Naive thymus-derived CD8-positive, alpha-beta T cell (primary cell): ENCODE results near the gene PLXNA2. TPM values are rescaled to one million over a fixed set of nuclear protein-coding genes. Genes with fewer than 3 reads are reported as not detected.

Experiments
- ATAC-seq, 2 donors: fragments of 150-1000 bp; cut with Tn5 transposase in 1 of 2; sonication (Bioruptor Pico), chemical (Tn5 transposase) in 1 of 2; 1 replicate in 1 of 2; 2 replicates in 1 of 2; pipeline ENCODE4 v1.10.0; 2021; ENCODE audit warnings: mild to moderate bottlenecking in 2 of 2, moderate library complexity in 2 of 2
- POLR2A ChIA-PET: fragments of 350-600 bp; sonication (Branson Sonifier 250); formaldehyde crosslinking; loops from one replicate; lab custom pipeline; 2021; ENCODE audit warnings: antibody characterized with exemption; lab: Charles Lee
- DNase-seq, 10 donors: peaks; one replicate each; pipeline versions ENCODE4 v3.0.0 to v3.0.0-alpha.2; 2020 to 2022
- H3K27ac Mint-ChIP-seq, 10 donors: one replicate each; pipeline ENCODE4 v1.8.0; 2020 to 2022; ENCODE audit warnings: mild to moderate bottlenecking in 10 of 10, mixed read lengths in 10 of 10, moderate library complexity in 4 of 10, inconsistent platforms in 1 of 10
- H3K27me3 Mint-ChIP-seq, 5 donors: one replicate each; pipeline ENCODE4 v1.8.0; 2021 to 2022; ENCODE audit warnings: mixed read lengths in 5 of 5
- H3K36me3 Mint-ChIP-seq, 3 donors: one replicate each; pipeline ENCODE4 v1.8.0; 2020 to 2022; ENCODE audit warnings: mixed read lengths in 3 of 3, mild to moderate bottlenecking in 2 of 3, inconsistent platforms in 1 of 3
- H3K4me1 Mint-ChIP-seq, 4 donors: one replicate each; pipeline ENCODE4 v1.8.0; 2021 to 2022; ENCODE audit warnings: mixed read lengths in 4 of 4
- H3K4me3 Mint-ChIP-seq, 10 donors: one replicate each; pipeline ENCODE4 v1.8.0; 2020 to 2022; ENCODE audit warnings: mild to moderate bottlenecking in 10 of 10, mixed read lengths in 10 of 10, moderate library complexity in 6 of 10, inconsistent platforms in 1 of 10
- H3K9me3 Mint-ChIP-seq, 9 donors: one replicate each; pipeline ENCODE4 v1.8.0; 2020 to 2022; ENCODE audit warnings: mixed read lengths in 9 of 9, mild to moderate bottlenecking in 3 of 9, inconsistent platforms in 1 of 9, moderate library complexity in 1 of 9
- polyA plus RNA-seq, 3 donors: library from polyadenylated mRNA; unstranded; fragments of 300-500 nt; fragmentation: Illumina TruSeq; gene quantifications; one replicate each; pipeline ENCODE4 v1.2.3, GENCODE V29; 2021
- total RNA-seq, 8 experiments: library from RNA in 2 of 8; stranded (reverse) in 2 of 8; gene quantifications; one replicate each; pipeline ENCODE4 v1.2.3 and lab custom pipeline; 2021 to 2026

PLXNA2 gene
- total and polyA plus RNA-seq, 5 experiments from 2014 or later = 0.06 to 7.7 (median 0.14) TPM

DNA sequence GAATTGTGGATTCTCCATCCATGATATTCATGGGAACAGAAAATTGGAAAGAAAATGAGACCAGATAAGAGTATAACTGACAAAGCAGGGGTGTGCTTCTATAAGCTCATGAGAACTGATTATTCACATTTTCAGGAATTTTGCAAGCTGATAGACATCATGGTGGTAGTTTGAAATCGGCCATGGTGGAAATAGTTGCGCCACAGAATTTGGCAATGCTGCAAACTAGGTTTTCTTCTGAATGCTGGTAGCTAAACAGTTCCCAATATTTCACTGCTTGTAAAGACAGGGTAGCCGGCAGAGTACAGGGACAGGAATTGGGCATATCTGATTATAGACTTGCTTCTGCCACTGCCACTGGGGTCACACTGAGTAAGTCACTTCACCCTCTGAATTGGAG lies 151.1 kb downstream of the PLXNA2 start:
- POLR2A ChIA-PET = no interaction called here
- Mint-ChIP-seq H3K4me3 (no peak overlapping the region), H3K9me3 (no peaks in the 10 kb centered on the region), H3K36me3 (no peaks in the 10 kb centered on the region), H3K4me1 (peaks cover 0 to 2% (median 0%) of the 10 kb centered on the region in 4 donors), H3K27me3 (no peaks in the 10 kb centered on the region), H3K27ac (no peak overlapping the region)
- no peak for DNase-seq
- no peak for ATAC-seq

DNA sequence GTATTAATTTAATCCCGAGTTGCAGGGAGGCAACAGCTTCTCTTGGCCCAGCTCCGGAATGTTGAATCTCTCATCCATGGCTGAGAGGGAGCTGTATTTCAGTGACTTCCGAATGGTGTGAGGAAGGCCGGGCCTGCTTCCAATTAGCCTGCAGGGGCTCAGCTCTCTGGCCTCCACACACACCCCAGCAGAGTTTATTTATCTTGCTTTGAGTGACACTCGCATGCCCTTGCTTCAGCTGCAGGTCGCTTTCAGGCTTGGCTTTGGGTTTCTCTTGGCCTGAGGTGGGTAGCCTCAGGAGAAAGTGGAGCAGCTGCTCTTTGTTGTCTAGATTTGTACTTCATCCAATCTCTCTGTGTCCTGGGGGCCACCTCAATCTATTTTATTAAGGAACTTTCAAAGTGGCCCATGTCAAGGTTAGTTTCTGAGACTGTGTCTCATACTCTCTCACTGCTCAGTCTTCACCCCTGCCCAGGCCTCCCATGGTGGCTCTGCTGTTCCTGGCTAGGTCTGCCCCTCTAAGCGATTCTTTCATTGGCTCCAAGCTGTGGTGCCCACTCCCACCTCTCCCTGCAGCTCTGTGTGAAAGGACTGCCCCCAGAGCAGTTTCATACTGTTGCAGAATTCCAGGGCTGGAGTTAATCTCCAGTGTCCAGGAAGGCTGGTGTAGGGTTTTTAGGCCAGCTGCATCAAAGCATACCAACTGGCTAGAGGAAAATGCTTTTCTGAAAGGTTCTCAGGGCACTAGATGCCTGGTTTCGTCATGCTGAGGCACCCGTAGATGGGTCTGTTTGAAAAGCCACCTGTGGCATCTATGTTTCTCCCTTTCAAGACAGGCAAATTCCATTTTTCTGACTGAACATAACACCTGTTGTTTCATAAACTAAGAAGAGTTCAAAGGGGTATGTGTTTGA lies 153.5 kb downstream of the PLXNA2 start:
- POLR2A ChIA-PET = no interaction called here
- peaks cover 11 to 22% (median 19%) of the 10 kb centered on the region in 4 donors for H3K4me1 Mint-ChIP-seq
- ATAC-seq (no peak), DNase-seq (no peak)
- H3K4me3 Mint-ChIP-seq = no peak overlapping the region
- H3K9me3 Mint-ChIP-seq = no peaks in the 10 kb centered on the region
- H3K27me3 Mint-ChIP-seq = peaks cover 0 to 2% (median 0%) of the 10 kb centered on the region in 5 donors
- H3K27ac Mint-ChIP-seq = no peak overlapping the region
- no peaks in the 10 kb centered on the region for H3K36me3 Mint-ChIP-seq

DNA sequence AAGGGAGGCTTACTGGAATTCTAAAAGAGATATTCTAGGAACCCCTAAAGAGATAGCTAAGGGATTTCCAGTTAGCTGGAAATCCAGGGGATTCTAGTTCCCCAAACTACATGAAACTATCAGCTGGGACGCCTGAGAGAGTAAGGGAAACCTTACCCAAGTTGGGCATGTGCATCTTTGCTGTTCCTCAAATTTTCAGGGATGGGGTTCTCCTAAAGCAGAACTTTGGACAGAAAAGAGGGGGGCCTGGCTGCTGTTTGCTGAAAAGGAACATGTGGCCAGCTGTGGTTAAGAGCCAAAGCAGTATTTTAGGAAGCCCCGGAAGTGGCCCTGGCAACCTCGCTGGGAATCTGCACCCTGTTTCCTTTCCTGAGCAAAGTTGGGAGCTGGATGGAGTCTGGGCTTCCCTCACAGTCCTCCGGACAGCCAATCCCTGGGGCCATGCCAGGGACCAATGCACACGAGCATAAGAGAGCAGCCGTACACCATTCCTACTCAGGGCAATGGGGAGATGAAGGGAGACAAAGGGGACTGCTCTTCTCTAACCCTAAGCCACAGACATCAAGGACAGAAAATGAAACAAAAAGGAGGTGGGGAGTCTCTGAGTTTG lies 154.3 kb downstream of the PLXNA2 start:
- H3K4me3 Mint-ChIP-seq = no peak overlapping the region
- peaks cover 12 to 23% (median 21%) of the 10 kb centered on the region in 4 donors for H3K4me1 Mint-ChIP-seq
- peaks cover 0 to 2% (median 0%) of the 10 kb centered on the region in 5 donors for H3K27me3 Mint-ChIP-seq
- DNase-seq (no peak), ATAC-seq (no peak)
- no peak overlapping the region for H3K27ac Mint-ChIP-seq
- H3K36me3 Mint-ChIP-seq = no peaks in the 10 kb centered on the region
- no peaks in the 10 kb centered on the region for H3K9me3 Mint-ChIP-seq
- POLR2A ChIA-PET = interaction anchor here (0.6 kb wide), 1 partner anchor 68 kb away, joined by 3 read pairs; no protein-coding TSS in a partner anchor

DNA sequence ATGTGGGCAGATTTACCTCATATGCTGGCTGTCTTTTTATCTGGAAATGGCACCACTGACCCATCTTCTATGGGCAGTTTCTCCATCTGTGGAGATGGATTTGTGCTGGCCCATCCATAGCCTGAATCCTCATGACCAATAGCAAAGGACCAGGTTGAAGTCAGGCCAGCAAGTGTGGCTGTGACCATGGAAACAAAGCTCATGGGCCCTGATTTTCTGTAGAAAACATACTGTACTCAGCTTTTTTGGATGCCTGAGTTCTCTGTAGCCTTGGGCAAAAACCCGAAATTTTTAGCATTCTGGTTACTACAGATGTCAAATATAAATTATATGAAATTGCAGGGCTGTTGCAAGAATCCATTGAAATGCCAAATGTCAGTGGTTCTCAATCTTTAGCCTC lies 155.0 kb downstream of the PLXNA2 start:
- Mint-ChIP-seq H3K27ac (no peak overlapping the region), H3K27me3 (peaks cover 0 to 2% (median 0%) of the 10 kb centered on the region in 5 donors), H3K4me1 (peaks cover 12 to 23% (median 21%) of the 10 kb centered on the region in 4 donors), H3K4me3 (no peak overlapping the region), H3K9me3 (no peaks in the 10 kb centered on the region), H3K36me3 (no peaks in the 10 kb centered on the region)
- POLR2A ChIA-PET = interaction anchor here (0.7 kb wide), 1 partner anchor 72 kb away, joined by 3 read pairs; no protein-coding TSS in a partner anchor
- no peak for DNase-seq
- ATAC-seq = no peak

DNA sequence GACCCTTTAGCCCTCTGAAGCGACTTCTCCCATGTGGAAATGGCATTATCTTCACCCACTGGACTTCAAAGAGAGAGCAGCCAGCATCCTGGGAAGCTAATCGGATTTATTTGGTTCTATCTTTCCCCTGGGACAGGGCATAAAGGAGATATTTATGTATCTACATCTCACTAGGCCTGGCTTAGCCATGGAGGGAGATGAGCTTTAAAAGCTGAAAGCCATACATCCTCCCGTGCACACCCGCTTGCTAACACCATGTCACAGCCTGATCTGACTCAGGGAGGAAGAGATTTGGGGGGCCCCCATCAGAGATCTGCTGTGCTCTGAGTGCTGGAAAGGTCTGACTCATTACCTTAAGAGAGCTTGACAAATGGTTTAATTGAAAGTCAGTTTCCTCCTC lies 155.9 kb downstream of the PLXNA2 start:
- H3K27me3 Mint-ChIP-seq = peaks cover 0 to 2% (median 0%) of the 10 kb centered on the region in 5 donors
- no peak for DNase-seq
- ATAC-seq = no peak
- peaks cover 13 to 23% (median 21%) of the 10 kb centered on the region in 4 donors for H3K4me1 Mint-ChIP-seq
- no peak overlapping the region for H3K4me3 Mint-ChIP-seq
- H3K27ac Mint-ChIP-seq = peak overlapping the region in 4 of 10 donors; percentile 19 to 37 (median 28)
- POLR2A ChIA-PET = interaction anchor here (0.7 kb wide), 1 partner anchor 71 kb away, joined by 3 read pairs; no protein-coding TSS in a partner anchor
- peaks cover 0 to 1% (median 0%) of the 10 kb centered on the region in 3 donors for H3K36me3 Mint-ChIP-seq
- no peaks in the 10 kb centered on the region for H3K9me3 Mint-ChIP-seq

DNA sequence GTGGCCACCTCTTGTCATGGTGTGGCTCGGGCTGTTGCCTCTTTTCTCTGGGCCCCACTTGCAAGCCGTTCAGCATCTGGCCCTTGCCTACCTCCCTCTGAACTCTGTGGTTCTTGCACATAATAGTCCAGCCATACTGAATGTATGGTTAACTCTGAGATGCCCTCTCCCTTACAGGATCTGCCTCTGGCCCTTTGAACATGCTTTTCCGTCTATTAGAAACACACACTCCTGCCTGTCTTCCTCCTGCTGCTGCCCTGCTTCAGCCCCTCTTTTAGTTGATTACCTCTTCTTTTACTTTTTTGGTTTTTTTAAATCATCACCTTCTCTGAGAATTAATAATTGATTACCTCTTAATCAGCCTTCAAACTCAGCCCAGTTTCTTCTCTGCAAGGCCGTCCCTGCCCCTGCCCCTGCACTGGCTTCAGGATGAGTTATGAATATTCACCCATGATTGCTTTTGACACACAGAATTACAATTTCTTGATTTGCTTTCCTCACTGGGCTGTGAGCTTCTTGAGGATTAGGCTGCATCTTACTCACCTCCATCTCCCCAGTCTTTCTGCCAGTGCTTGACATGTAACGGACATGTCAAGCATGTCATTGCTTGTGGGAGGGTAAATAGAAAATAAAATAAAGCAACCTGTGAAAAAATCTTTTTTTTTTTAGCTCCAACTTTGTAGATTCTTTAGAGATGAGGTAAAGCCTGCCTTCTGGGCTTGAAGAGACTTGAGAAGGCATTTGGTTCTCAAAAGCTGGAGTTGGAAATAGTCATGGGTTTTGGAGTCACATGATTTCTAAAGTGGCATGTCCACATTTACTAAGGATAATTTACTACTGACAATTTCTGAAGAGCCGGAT lies 158.3 kb downstream of the PLXNA2 start:
- H3K9me3 Mint-ChIP-seq = no peaks in the 10 kb centered on the region
- peak overlapping the region; percentile 73 to 92 (median 83) for H3K4me3 Mint-ChIP-seq
- peaks cover 0 to 2% (median 0%) of the 10 kb centered on the region in 5 donors for H3K27me3 Mint-ChIP-seq
- ATAC-seq (no peak), DNase-seq (no peak)
- H3K4me1 Mint-ChIP-seq = peaks cover 14 to 23% (median 21%) of the 10 kb centered on the region in 4 donors
- peaks cover 0 to 2% (median 0%) of the 10 kb centered on the region in 3 donors for H3K36me3 Mint-ChIP-seq
- POLR2A ChIA-PET = interaction anchor here (0.7 to 1.4 kb wide), 3 partner anchors 63 to 212 kb away, joined by 3 to 14 read pairs (median 4); partner anchors contain the start of gene PLXNA2
- H3K27ac Mint-ChIP-seq = peak overlapping the region; percentile 85 to 97 (median 96)

DNA sequence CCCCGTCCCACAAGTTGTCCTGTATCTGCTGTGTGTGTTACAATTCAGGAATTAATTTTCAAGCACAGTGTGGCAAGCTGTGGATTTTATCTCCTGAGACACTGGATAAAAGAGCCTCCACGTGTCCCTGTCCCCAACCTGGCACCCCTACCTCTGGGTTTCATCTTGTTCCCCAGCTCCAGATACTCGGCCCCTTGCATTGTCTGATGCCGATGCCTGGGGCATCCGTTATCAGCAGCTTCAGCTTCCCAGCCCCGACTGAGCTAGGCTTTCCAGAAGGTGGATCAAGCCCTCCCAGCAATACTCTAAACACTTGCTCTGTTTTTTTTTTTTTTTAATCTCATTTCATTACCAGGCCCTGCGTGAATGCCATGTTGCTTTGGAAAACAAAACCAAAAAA lies 159.4 kb downstream of the PLXNA2 start:
- peaks cover 0 to 2% (median 0%) of the 10 kb centered on the region in 5 donors for H3K27me3 Mint-ChIP-seq
- ATAC-seq = no peak
- POLR2A ChIA-PET = no interaction called here
- DNase-seq = no peak
- H3K4me1 Mint-ChIP-seq = peaks cover 14 to 23% (median 21%) of the 10 kb centered on the region in 4 donors
- no peaks in the 10 kb centered on the region for H3K9me3 Mint-ChIP-seq
- H3K27ac Mint-ChIP-seq = no peak overlapping the region
- peaks cover 0 to 2% (median 0%) of the 10 kb centered on the region in 3 donors for H3K36me3 Mint-ChIP-seq
- no peak overlapping the region for H3K4me3 Mint-ChIP-seq

DNA sequence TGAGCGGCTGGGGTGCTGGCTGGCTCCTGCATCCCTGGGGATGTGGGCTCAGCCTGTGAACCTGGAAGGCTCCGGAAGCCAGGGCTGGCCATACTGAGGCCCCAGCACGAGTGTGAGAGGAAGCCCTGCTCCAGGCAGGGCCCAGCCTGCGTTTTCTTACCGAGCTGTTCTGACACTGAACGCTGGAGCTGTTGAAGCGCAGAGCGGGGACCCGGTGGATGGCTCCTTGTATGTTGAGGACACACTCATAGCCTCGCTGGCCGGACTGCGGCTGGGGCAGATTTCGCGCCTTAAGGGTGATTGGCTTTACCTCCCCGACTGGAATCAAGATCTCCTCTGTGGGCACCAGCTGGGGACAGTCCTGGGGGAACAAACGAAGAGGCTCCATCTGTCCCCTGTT lies 160.0 kb downstream of the PLXNA2 start:
- H3K4me3 Mint-ChIP-seq = no peak overlapping the region
- POLR2A ChIA-PET = no interaction called here
- peaks cover 0 to 2% (median 0%) of the 10 kb centered on the region in 5 donors for H3K27me3 Mint-ChIP-seq
- no peak overlapping the region for H3K27ac Mint-ChIP-seq
- ATAC-seq = no peak
- peaks cover 14 to 23% (median 21%) of the 10 kb centered on the region in 4 donors for H3K4me1 Mint-ChIP-seq
- DNase-seq = no peak
- H3K36me3 Mint-ChIP-seq = peaks cover 0 to 2% (median 0%) of the 10 kb centered on the region in 3 donors
- H3K9me3 Mint-ChIP-seq = no peaks in the 10 kb centered on the region

DNA sequence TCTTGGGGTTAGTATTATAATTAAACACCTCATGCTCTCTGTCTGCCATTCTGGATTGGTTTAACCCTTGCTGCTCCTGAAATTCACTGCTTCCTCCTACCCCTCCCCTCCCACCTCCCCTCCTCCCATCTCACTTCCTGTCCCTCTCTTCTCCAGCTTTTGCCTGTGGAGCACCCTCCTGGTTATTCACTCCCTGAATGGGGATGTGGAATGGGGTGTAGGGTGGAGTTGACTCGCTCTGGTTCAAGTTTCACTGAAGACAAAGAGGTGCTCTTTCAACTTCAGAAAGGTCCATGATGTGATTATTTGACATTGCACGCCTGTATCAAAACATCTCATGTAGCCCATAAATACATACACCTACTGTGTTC lies 160.5 kb downstream of the PLXNA2 start:
- DNase-seq = no peak
- Mint-ChIP-seq H3K36me3 (peaks cover 0 to 2% (median 0%) of the 10 kb centered on the region in 3 donors), H3K27me3 (peaks cover 0 to 2% (median 0%) of the 10 kb centered on the region in 5 donors), H3K4me3 (no peak overlapping the region), H3K4me1 (peaks cover 14 to 23% (median 21%) of the 10 kb centered on the region in 4 donors), H3K9me3 (no peaks in the 10 kb centered on the region), H3K27ac (no peak overlapping the region)
- no peak for ATAC-seq
- POLR2A ChIA-PET = no interaction called here

DNA sequence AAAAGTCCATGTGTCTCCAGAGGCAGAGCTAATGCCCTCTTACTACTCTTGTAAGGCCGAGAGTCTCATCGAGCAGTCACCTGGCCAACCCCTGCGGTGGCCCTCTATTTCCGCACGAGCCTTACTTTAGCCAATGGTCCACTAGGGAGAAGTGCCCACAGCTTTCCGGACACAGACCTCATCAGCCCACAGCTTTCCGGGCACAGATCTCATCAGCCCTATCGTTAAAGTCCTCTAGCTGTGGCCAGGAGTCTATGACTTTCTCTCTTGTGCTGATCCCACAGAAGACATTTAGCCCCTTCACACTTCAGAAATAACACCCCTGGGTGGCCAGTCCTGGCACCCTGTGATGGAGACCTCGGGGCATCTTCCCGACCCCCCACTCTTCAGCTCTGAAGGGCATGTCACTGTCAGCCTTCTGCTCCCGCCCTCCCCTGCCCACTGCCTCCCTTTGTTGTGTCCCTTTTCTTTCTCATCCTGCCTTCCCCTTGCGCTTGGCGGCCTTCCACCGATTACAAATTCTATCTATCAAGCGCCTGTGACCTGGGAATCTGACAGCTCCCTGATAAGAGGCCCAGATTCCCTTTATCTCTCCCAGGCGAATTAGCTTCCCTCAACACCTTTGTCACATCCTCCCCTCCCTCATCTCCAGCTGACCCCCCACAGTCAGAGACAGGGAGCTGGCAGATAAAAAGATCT lies 161.0 kb downstream of the PLXNA2 start:
- DNase-seq (no peak), ATAC-seq (no peak)
- Mint-ChIP-seq H3K9me3 (no peaks in the 10 kb centered on the region), H3K27ac (peak overlapping the region in 1 of 10 donors; percentile 49), H3K4me1 (peaks cover 14 to 23% (median 20%) of the 10 kb centered on the region in 4 donors), H3K4me3 (no peak overlapping the region), H3K36me3 (peaks cover 0 to 2% (median 0%) of the 10 kb centered on the region in 3 donors), H3K27me3 (peaks cover 0 to 2% (median 0%) of the 10 kb centered on the region in 5 donors)
- POLR2A ChIA-PET = no interaction called here

DNA sequence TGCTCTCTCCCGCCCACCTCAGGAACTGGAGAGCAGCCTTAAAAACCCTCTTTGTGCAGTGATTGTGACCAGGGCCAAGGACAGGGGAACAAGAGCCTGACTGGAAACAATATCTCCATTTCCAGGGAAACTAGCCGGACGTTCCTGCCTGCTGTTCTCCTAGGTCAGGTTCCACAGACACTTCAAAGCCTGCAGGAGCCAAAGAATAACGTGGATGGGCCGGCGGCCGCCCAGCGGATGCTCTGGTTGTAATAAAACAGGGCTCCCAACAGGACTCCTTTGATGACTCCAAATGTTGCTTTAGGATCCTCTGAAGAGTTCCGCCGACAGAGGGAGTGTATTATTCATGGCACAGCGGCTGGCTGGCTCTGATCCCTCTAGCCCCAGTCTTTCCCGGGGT lies 162.2 kb downstream of the PLXNA2 start:
- Mint-ChIP-seq H3K27ac (no peak overlapping the region), H3K4me3 (no peak overlapping the region), H3K27me3 (peaks cover 0 to 2% (median 0%) of the 10 kb centered on the region in 5 donors), H3K36me3 (peaks cover 0 to 2% (median 0%) of the 10 kb centered on the region in 3 donors), H3K9me3 (no peaks in the 10 kb centered on the region), H3K4me1 (peaks cover 10 to 15% (median 14%) of the 10 kb centered on the region in 4 donors)
- POLR2A ChIA-PET = no interaction called here
- no peak for DNase-seq
- no peak for ATAC-seq
